ENCODE results near the gene ZNF775.

Gene ZNF775

DNA sequence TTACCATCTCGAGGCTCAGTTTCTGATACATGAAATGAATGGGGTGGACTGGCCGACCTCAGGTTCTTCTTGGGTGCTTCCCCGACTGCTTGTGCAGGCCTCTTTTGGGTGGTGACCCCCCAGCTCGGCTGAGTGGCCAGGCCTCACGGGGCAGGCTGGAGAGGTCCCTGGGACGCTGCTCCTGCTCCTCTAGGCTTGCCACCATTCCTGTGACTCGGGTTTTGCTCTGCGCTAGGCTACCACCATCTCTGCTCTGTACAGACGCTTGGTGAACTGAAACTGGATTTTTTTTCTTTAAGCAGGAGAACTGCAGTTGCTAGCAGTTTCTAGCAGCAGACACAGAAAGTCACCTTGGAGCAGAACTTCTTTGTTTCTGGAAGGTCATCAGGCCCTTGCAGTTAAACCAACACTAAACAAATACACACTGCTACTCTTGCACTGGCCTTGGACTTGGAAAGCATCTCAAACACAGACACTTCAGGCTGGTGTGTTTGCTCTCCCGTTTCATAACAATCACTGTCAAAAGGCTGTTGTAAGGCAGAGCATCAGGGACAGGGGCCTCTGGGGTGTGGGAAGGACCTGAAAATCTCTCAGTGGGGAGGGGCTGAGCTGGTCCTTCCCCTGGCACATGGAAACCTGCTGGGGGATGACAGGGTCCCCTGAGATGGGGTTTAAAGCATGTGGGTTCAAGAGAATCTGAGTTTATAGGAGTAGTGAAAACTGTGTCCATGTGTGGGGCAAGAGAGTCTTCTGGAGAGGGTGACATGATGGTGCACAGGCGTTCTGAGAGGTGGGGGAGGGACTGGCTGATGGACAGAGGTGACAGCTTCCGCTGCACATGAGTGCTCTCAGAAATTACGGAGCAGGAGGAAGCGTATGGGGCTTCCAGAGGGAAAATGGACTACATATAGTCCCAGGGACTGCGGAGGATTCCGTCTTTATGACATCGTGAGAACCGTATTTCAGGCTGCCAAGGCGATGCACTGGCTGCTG lies 36.3 kb downstream of the ZNF775 start:
- no peak for DNase-seq (ENCODE audit: low read depth)
- in situ Hi-C loops (cut with HindIII; ENCODE audit: low sequenced_read_pairs): no loop called here

DNA sequence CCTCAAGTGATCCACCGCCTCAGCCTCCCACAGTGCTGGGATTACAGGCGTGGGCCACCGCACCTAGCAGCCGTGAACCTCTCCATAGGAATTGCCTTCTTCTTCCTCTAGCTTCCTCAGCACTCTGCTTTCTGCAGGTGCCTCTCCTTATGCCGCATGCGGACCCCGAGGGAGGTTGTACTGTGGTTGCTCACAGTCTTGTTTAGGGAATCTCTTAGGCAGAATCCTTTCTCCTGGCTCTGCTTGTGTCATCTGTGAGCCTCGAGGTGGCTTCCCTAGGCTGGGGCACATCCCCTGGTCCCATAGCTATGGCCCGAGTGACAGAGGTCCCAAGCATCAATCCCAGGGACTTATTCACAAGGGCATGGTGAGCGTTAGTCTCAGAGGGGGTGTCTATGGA lies 38.1 kb downstream of the ZNF775 start:
- TF ChIP-seq, protein P1, sequence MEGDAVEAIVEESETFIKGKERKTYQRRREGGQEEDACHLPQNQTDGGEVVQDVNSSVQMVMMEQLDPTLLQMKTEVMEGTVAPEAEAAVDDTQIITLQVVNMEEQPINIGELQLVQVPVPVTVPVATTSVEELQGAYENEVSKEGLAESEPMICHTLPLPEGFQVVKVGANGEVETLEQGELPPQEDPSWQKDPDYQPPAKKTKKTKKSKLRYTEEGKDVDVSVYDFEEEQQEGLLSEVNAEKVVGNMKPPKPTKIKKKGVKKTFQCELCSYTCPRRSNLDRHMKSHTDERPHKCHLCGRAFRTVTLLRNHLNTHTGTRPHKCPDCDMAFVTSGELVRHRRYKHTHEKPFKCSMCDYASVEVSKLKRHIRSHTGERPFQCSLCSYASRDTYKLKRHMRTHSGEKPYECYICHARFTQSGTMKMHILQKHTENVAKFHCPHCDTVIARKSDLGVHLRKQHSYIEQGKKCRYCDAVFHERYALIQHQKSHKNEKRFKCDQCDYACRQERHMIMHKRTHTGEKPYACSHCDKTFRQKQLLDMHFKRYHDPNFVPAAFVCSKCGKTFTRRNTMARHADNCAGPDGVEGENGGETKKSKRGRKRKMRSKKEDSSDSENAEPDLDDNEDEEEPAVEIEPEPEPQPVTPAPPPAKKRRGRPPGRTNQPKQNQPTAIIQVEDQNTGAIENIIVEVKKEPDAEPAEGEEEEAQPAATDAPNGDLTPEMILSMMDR (IDR thresholded peaks at IDR 0.05; ENCODE audit: low read depth, low read length, missing control alignments): no peak
- H3K4me3 ChIP-seq (ENCODE audit: low read depth, low read length): no peak overlapping the region
- in situ Hi-C loops (cut with HindIII; ENCODE audit: low sequenced_read_pairs): no loop called here
- no peak for DNase-seq (ENCODE audit: low read depth)

More for the DNA sequence above, 36.3 kb downstream of the ZNF775 start:
- no peak overlapping the region for H3K4me3 ChIP-seq (ENCODE audit: low read depth, low read length)
- TF ChIP-seq, protein P1 (IDR thresholded peaks at IDR 0.05; ENCODE audit: low read depth, low read length, missing control alignments): no peak

DNA sequence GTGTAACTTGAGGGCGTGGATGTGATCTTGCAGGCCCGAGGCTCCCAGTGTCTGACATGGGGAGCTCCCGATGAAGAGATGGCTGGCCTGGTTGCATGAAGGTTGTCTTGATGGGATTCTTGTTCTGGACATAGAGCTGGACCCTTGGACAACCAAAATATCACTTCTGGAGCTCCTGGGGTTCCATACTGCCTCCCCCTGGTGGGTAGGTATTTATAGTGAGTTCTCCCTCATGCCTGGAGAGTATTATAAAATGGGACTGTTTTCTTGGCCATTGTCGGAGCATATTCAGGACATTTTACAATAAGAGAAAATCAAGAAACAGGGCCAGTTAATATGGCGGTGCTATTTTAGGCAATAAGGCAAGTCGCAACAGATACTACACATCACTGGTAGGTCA lies 38.7 kb downstream of the ZNF775 start:
- no peak for DNase-seq (ENCODE audit: low read depth)
- H3K4me3 ChIP-seq (ENCODE audit: low read depth, low read length): no peak overlapping the region
- TF ChIP-seq, protein P1 (IDR thresholded peaks at IDR 0.05; ENCODE audit: low read depth, low read length, missing control alignments): no peak
- in situ Hi-C loops (cut with HindIII; ENCODE audit: low sequenced_read_pairs): no loop called here

DNA sequence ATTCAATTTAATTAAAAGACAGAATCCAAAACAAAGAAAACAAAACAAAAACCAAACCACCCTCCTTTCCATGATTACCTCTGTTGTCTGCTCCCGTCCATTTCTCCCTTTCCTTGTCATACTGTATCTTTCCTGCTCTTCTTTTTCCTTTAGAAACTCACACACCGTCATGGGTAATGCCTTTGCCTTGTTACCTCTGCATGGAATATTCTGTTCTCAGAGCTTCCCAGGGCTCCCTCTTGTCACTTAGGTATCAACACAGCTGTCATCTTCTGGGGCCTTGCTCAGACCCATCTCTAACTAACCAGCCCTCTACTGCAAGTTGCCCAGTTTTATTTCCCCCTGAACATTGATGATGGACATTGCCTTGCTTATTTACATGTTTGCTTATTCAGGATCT lies 41.1 kb downstream of the ZNF775 start:
- in situ Hi-C loops (cut with HindIII; ENCODE audit: low sequenced_read_pairs): no loop called here
- no peak for DNase-seq (ENCODE audit: low read depth)
- TF ChIP-seq, protein P1 (IDR thresholded peaks at IDR 0.05; ENCODE audit: low read depth, low read length, missing control alignments): no peak
- H3K4me3 ChIP-seq (ENCODE audit: low read depth, low read length): no peak overlapping the region

DNA sequence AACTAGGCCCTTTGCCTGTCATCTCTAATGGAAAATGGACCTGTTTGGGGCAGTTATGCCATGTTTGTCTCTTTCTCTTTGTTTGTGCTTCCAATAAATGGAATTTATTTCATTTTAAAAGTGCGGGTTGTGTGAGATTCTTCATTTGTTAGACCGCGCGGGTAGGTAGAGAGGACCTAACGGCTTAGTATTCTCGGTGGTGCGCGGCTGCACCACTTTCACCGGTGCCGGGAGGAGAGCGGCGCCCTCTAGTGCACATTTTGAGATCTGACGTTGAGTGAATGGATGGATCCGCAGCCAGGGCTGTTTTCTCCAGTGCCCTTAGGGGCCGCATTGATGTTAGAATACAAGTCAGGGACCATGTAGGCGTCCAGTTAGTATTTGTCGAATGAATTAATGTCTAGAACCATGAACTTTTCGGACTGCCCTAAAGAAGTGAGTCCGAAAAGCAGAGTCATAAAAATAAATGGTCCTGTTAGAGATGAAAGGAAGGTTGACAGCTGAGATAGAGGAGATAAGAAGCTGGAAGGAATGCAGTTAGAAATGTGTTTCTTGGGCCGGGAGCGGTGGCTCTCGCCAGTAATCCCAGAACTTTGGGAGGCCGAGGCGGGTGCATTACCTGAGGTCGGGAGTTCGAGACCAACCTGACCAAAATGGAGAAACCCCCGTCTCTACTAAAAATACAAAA lies 42.0 kb downstream of the ZNF775 start:
- H3K4me3 ChIP-seq (ENCODE audit: low read depth, low read length): no peak overlapping the region
- peak; percentile 38 for DNase-seq (ENCODE audit: low read depth)
- in situ Hi-C loops (cut with HindIII; ENCODE audit: low sequenced_read_pairs): no loop called here
- TF ChIP-seq, protein P1 (IDR thresholded peaks at IDR 0.05; ENCODE audit: low read depth, low read length, missing control alignments): peak; percentile 89

DNA sequence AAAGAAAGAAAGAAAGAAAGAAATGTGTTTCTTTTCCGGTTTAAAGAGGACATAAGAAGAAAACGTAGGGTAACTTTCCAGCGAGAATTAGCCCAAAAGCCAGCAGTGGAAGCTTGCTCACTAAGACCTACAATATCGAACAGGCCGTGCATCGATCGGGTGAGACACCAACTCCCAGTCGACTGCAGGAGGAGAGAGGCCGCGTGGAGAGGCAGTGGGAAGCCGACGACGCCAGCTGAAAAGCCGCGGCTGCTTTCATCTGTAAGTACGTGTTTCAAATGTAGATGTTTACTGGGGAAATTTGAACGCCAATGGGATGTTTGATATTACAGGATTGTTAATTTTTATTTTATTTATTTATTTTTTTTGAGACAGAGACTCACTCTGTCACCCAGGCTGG lies 42.7 kb downstream of the ZNF775 start:
- TF ChIP-seq, protein P1 (IDR thresholded peaks at IDR 0.05; ENCODE audit: low read depth, low read length, missing control alignments): no peak
- in situ Hi-C loops (cut with HindIII; ENCODE audit: low sequenced_read_pairs): no loop called here
- H3K4me3 ChIP-seq (ENCODE audit: low read depth, low read length): no peak overlapping the region
- no peak for DNase-seq (ENCODE audit: low read depth)
